ENCODE results near the gene SPRYD3.
A peak's percentile ranks its signal among the peaks of the same experiment; 100 is the strongest.

Gene SPRYD3

DNA sequence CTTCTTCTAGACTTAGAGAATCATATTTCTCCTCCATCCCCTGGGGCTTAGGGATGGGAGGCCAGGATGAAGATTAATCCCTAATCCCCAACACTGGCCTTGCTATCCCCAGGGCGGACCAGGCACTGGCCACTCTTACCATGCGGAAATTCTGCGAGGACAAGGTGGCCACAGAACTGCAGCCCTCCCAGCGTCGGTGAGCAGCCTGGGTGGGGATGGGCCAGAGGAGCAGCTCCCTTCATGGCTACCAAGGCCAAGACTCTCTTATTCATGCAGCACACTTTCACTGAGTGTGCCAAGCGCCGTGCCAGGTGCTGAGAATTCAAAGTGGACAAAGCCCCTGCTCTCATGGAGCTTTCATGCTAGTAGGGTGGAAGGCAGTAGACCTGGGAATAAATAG is 22.3 kb downstream of the SPRYD3 start:
- no peaks in the 10 kb centered on the region for H3K4me1 ChIP-seq (ENCODE audit: control insufficient read depth, insufficient read depth, low read length)
- H3K27me3 ChIP-seq (ENCODE audit: control insufficient read depth, insufficient read depth, low read length) = peaks cover 5% of the 10 kb centered on the region
- no peaks in the 10 kb centered on the region for H3K36me3 ChIP-seq (ENCODE audit: control insufficient read depth, insufficient read depth, low read length)
- H3K9me3 ChIP-seq (ENCODE audit: control insufficient read depth, insufficient read depth, low read length) = no peaks in the 10 kb centered on the region
- H3K4me3 ChIP-seq (ENCODE audit: low read depth, low read length) = no peak overlapping the region
- no peak overlapping the region for H3K9ac ChIP-seq (ENCODE audit: low read depth, low read length)

GRCh38 chr12:53056296-53056695 is 22.9 kb downstream of the SPRYD3 start:
- Histone ChIP-seq H3K9ac (ENCODE audit: low read depth, low read length) (no peak overlapping the region), H3K9me3 (ENCODE audit: control insufficient read depth, insufficient read depth, low read length) (no peaks in the 10 kb centered on the region), H3K36me3 (ENCODE audit: control insufficient read depth, insufficient read depth, low read length) (peaks cover 4% of the 10 kb centered on the region), H3K4me1 (ENCODE audit: control insufficient read depth, insufficient read depth, low read length) (peaks cover 1% of the 10 kb centered on the region), H3K4me3 (ENCODE audit: low read depth, low read length) (no peak overlapping the region), H3K27me3 (ENCODE audit: control insufficient read depth, insufficient read depth, low read length) (peaks cover 5% of the 10 kb centered on the region)

GRCh38 chr12:53055471-53056266 is 23.5 kb downstream of the SPRYD3 start:
- Histone ChIP-seq H3K36me3 (ENCODE audit: control insufficient read depth, insufficient read depth, low read length) (peaks cover 4% of the 10 kb centered on the region), H3K9ac (ENCODE audit: low read depth, low read length) (no peak overlapping the region)

DNA sequence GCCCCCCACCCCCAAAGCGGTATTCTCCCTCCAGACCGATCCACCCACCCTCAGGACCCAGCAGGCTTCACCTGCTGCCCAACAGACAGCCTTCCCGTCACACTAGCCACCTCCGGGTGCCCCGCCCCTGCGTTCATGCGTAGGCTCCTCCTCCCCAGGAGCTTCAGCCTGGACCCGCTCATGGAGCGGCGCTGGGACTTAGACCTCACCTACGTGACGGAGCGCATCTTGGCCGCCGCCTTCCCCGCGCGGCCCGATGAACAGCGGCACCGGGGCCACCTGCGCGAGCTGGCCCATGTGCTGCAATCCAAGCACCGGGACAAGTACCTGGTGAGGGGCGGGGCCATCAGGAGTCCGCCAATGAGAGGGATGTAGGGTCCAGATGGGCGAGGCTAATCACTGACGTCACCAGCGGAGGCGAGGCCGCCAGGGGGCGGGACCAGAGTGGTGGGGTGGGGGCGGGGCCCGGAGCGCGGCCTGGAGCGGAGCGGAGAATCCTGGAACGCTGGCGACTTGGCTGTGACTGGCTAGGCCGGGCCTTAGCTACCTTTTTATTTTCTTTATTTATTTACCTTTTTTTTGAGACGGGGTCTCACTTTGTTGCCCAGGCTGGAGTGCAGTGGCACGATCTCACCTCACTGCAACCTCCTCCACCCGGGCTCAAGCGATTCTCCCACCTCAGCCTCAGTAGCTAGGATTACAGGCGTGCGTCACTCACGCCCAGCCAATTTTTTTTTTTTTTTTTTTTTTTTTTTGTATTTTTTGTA is 24.9 kb downstream of the SPRYD3 start:
- Histone ChIP-seq H3K27me3 (ENCODE audit: control insufficient read depth, insufficient read depth, low read length) (peaks cover 5% of the 10 kb centered on the region), H3K36me3 (ENCODE audit: control insufficient read depth, insufficient read depth, low read length) (peaks cover 4% of the 10 kb centered on the region), H3K4me1 (ENCODE audit: control insufficient read depth, insufficient read depth, low read length) (peaks cover 15% of the 10 kb centered on the region), H3K4me3 (ENCODE audit: low read depth, low read length) (peak overlapping the region; percentile 86), H3K9ac (ENCODE audit: low read depth, low read length) (peak overlapping the region; percentile 47), H3K9me3 (ENCODE audit: control insufficient read depth, insufficient read depth, low read length) (no peaks in the 10 kb centered on the region)

More at GRCh38 chr12:53055471-53056266, 23.5 kb downstream of the SPRYD3 start:
- no peaks in the 10 kb centered on the region for H3K9me3 ChIP-seq (ENCODE audit: control insufficient read depth, insufficient read depth, low read length)
- H3K4me1 ChIP-seq (ENCODE audit: control insufficient read depth, insufficient read depth, low read length) = peaks cover 6% of the 10 kb centered on the region
- H3K4me3 ChIP-seq (ENCODE audit: low read depth, low read length) = no peak overlapping the region
- H3K27me3 ChIP-seq (ENCODE audit: control insufficient read depth, insufficient read depth, low read length) = peaks cover 5% of the 10 kb centered on the region

GRCh38 chr12:53053218-53054111 is 25.7 kb downstream of the SPRYD3 start:
- H3K4me1 ChIP-seq (ENCODE audit: control insufficient read depth, insufficient read depth, low read length) = peaks cover 23% of the 10 kb centered on the region
- H3K4me3 ChIP-seq (ENCODE audit: low read depth, low read length) = peak overlapping the region; percentile 86
- H3K9ac ChIP-seq (ENCODE audit: low read depth, low read length) = no peak overlapping the region
- H3K9me3 ChIP-seq (ENCODE audit: control insufficient read depth, insufficient read depth, low read length) = no peaks in the 10 kb centered on the region
- H3K27me3 ChIP-seq (ENCODE audit: control insufficient read depth, insufficient read depth, low read length) = peaks cover 5% of the 10 kb centered on the region
- H3K36me3 ChIP-seq (ENCODE audit: control insufficient read depth, insufficient read depth, low read length) = peaks cover 4% of the 10 kb centered on the region

DNA sequence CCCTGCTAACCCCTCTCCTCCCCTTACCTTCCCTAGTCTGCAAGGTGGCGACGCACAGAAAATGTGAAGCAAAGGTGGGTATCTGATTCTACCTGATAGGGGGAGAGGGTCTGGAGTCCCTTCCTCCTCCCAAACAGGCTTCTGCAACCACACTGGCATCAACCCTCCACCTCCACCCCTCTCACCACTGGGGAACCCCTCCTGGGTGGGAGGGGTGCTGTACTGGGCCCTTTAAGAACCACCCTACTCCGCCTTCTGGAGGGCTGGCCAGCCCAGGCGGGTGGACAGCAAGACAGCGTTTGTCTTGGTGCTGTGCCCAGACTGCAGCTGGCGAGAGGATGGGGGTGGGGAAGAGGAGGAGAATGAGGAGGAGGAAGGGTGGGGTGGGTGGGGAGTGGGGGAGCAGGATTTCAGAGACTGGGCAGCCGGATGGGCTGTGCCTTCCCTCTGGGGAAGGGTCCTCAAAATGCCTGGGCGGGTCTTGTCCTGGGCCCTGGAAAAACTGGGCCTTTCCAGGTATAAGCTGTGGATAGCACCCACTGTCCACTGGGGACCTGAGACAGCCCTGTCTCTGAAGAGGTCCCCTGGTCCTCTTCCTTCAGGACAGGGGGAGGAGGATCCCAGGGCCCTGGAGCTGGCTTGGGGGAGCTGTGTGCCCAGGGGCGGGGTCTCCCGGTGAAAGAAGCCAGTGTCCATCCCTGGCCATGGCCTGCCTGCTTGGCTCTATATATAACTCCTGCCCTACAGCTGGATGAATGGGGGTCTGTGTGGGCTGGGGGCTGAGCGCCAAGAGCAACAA is 26.6 kb downstream of the SPRYD3 start:
- peaks cover 4% of the 10 kb centered on the region for H3K27me3 ChIP-seq (ENCODE audit: control insufficient read depth, insufficient read depth, low read length)
- H3K9me3 ChIP-seq (ENCODE audit: control insufficient read depth, insufficient read depth, low read length) = no peaks in the 10 kb centered on the region
- no peak overlapping the region for H3K4me3 ChIP-seq (ENCODE audit: low read depth, low read length)
- no peak overlapping the region for H3K9ac ChIP-seq (ENCODE audit: low read depth, low read length)
- H3K36me3 ChIP-seq (ENCODE audit: control insufficient read depth, insufficient read depth, low read length) = peaks cover 4% of the 10 kb centered on the region
- peaks cover 27% of the 10 kb centered on the region for H3K4me1 ChIP-seq (ENCODE audit: control insufficient read depth, insufficient read depth, low read length)

- peaks cover 27% of the 10 kb centered on the region for H3K4me1 ChIP-seq (ENCODE audit: control insufficient read depth, insufficient read depth, low read length)
- H3K9me3 ChIP-seq (ENCODE audit: control insufficient read depth, insufficient read depth, low read length) = no peaks in the 10 kb centered on the region
- peaks cover 4% of the 10 kb centered on the region for H3K36me3 ChIP-seq (ENCODE audit: control insufficient read depth, insufficient read depth, low read length)
- no peak overlapping the region for H3K4me3 ChIP-seq (ENCODE audit: low read depth, low read length)
- H3K9ac ChIP-seq (ENCODE audit: low read depth, low read length) = no peak overlapping the region
- H3K27me3 ChIP-seq (ENCODE audit: control insufficient read depth, insufficient read depth, low read length) = peaks cover 2% of the 10 kb centered on the region
These were observed 27.2 kb downstream of the SPRYD3 start for GRCh38 chr12:53051881-53052412.

DNA sequence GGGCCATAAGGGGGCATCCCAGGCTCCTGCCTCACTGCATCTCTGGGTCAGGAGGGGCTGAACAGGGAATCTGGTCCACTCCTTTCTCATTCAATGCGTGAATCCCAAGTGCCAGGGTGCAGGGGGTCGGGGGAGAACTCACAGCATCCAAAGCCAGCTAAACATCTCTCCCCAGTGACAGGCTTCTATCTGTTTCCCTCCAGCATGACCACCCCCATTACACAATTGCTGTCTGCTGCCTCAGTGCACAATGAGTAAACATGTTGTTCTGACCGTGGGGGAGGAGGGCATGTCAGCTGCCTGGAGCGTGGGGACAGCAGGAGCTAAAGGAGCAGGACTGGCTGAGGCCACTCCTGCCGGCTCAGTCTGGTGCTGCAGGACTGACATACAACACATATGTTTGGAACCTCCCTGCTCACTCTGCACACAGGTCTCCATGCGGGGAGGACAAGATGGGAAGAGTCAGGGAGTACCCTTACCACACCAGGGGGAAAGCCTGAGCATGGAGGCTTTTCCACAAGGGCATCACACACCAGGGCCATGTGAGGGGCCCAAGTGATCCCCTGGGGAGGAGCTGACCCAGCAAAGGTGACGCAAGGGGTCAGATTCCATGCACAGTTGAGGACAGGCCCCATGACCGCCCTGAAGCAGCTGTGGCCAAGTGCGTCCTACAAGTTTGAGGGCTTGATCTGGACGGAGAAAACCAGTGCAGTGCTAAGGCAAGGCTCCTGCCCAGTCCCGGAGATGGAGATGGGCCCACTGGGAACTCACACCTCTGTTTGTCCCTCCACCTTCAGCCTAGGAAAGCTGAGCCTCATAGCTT is 27.9 kb downstream of the SPRYD3 start:
- H3K9ac ChIP-seq (ENCODE audit: low read depth, low read length) = no peak overlapping the region
- H3K27me3 ChIP-seq (ENCODE audit: control insufficient read depth, insufficient read depth, low read length) = peaks cover 2% of the 10 kb centered on the region
- H3K36me3 ChIP-seq (ENCODE audit: control insufficient read depth, insufficient read depth, low read length) = peaks cover 4% of the 10 kb centered on the region
- no peaks in the 10 kb centered on the region for H3K9me3 ChIP-seq (ENCODE audit: control insufficient read depth, insufficient read depth, low read length)
- no peak overlapping the region for H3K4me3 ChIP-seq (ENCODE audit: low read depth, low read length)
- H3K4me1 ChIP-seq (ENCODE audit: control insufficient read depth, insufficient read depth, low read length) = peaks cover 30% of the 10 kb centered on the region

DNA sequence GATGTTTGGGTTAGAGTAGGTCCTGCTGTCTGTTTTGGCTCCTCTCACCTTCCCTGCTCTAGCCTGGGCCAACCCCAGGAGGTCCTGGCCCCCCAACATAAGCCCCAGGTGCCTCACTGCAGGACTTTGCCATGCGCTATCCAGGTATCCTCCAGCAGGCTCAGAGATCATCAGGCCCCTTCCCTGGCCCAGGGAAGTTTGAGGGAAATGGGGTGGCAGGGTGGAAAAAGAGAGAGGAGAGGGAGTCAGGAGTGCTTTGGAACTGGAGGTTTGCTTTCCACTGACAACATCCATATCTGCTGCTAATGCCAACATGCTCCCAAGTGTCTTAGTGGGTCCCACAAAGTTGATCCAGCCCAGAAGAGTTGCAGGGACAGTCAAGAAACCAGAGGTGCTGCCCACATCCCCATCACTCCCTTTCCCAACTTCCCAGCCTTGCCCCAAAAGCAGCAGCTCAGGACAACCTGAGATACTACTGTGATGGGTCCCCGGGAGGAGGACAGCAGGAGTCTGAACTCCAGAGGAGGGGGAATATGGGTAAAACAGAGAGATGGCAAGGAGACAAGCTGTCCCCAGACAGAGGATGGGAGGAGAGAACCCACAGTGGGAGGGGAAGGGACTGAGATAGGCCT is 28.6 kb downstream of the SPRYD3 start:
- no peak overlapping the region for H3K9ac ChIP-seq (ENCODE audit: low read depth, low read length)
- H3K27me3 ChIP-seq (ENCODE audit: control insufficient read depth, insufficient read depth, low read length) = peaks cover 8% of the 10 kb centered on the region
- H3K4me3 ChIP-seq (ENCODE audit: low read depth, low read length) = peak overlapping the region; percentile 49
- no peaks in the 10 kb centered on the region for H3K9me3 ChIP-seq (ENCODE audit: control insufficient read depth, insufficient read depth, low read length)
- H3K4me1 ChIP-seq (ENCODE audit: control insufficient read depth, insufficient read depth, low read length) = peaks cover 36% of the 10 kb centered on the region
- H3K36me3 ChIP-seq (ENCODE audit: control insufficient read depth, insufficient read depth, low read length) = peaks cover 4% of the 10 kb centered on the region
